Mesendoderm (in vitro differentiated cells): ENCODE data around the gene CRTAC1.
A peak's percentile ranks its signal among the peaks of the same experiment; 100 is the strongest.

Experiments used
- DNase-seq: peaks from one replicate; pipeline ENCODE4 v3.0.0; 2013
- H2AK5ac ChIP-seq: 2 replicates; pipeline ENCODE4 v1.6.1; 2013; ENCODE audit warnings: low read length, inconsistent platforms
- H2BK120ac ChIP-seq: 2 replicates; pipeline ENCODE4 v1.6.1; 2013; ENCODE audit warnings: low read depth, mild to moderate bottlenecking, low read length, moderate library complexity, mixed read lengths
- H2BK15ac ChIP-seq: replicated peaks from 2 replicates; pipeline ENCODE4 v1.6.1; 2013; ENCODE audit warnings: low read depth, mild to moderate bottlenecking, moderate library complexity
- H2BK5ac ChIP-seq: 2 replicates; pipeline ENCODE4 v1.6.1; 2013; ENCODE audit warnings: low read length, inconsistent platforms
- H3K18ac ChIP-seq: 2 replicates; pipeline ENCODE4 v1.6.1; 2013; ENCODE audit warnings: mild to moderate bottlenecking, low read length, mixed read lengths
- H3K23ac ChIP-seq: one replicate; pipeline ENCODE4 v1.6.1; 2013; ENCODE audit warnings: low read length
- H3K27ac ChIP-seq: 2 replicates; pipeline ENCODE4 v1.5.1; 2013; ENCODE audit warnings: low read depth, mild to moderate bottlenecking, inconsistent platforms, low read length, moderate library complexity
- H3K27me3 ChIP-seq: 2 replicates; pipeline ENCODE4 v1.6.1; 2013; ENCODE audit warnings: low read length, control low read depth, mild to moderate bottlenecking, inconsistent platforms; ENCODE audit not compliant: insufficient read depth, poor library complexity
- H3K36me3 ChIP-seq: 2 replicates; pipeline ENCODE4 v1.6.1; 2013; ENCODE audit warnings: low read length, inconsistent platforms; ENCODE audit not compliant: control insufficient read depth, insufficient read depth
- H3K4ac ChIP-seq: one replicate; pipeline ENCODE4 v1.6.1; 2013; ENCODE audit warnings: low read depth, mild to moderate bottlenecking, low read length, moderate library complexity
- H3K4me1 ChIP-seq: 2 replicates; pipeline ENCODE4 v1.6.1; 2013; ENCODE audit warnings: low read depth, low read length, inconsistent platforms; ENCODE audit not compliant: control insufficient read depth
- H3K4me2 ChIP-seq: 2 replicates; pipeline ENCODE4 v1.6.1; 2013; ENCODE audit warnings: low read length
- H3K4me3 ChIP-seq: 2 replicates; pipeline ENCODE4 v1.5.1; 2013; ENCODE audit warnings: mild to moderate bottlenecking, low read length
- H3K56ac ChIP-seq: one replicate; pipeline ENCODE4 v1.6.1; 2013; ENCODE audit warnings: low read length
- H3K79me1 ChIP-seq: 2 replicates; pipeline ENCODE4 v1.6.1; 2013; ENCODE audit warnings: low read length, inconsistent platforms
- H3K79me2 ChIP-seq: 2 replicates; pipeline ENCODE4 v1.6.1; 2013; ENCODE audit warnings: mild to moderate bottlenecking, low read length; ENCODE audit not compliant: control insufficient read depth, insufficient read depth
- H3K9ac ChIP-seq: 2 replicates; pipeline ENCODE4 v1.6.1; 2013; ENCODE audit warnings: low read length, inconsistent platforms
- H4K5ac ChIP-seq: one replicate; pipeline ENCODE4 v1.6.1; 2013; ENCODE audit warnings: low read length
- H4K8ac ChIP-seq: one replicate; pipeline ENCODE4 v1.6.1; 2013; ENCODE audit warnings: low read depth, mild to moderate bottlenecking, control low read depth, low read length, moderate library complexity
- WGBS: extraction: QIAGEN DNeasy Blood & Tissue Kit; methylation state at CpG from one replicate; pipeline ENCODE4 v1.1.7; 2013; ENCODE audit warnings: low lambda C conversion rate, missing lambda C conversion rate; ENCODE audit not compliant: insufficient coverage; ENCODE audit errors: extremely low coverage; 5-methylcytosine and 5-hydroxymethylcytosine counted together

CRTAC1 gene

GRCh38 chr10:97923476-97923875 lies 106.9 kb downstream of the CRTAC1 start:
- Histone ChIP-seq H3K18ac (no peak overlapping the region), H3K9ac (no peak overlapping the region), H2BK15ac (no peak overlapping the region), H3K4me3 (no peak overlapping the region), H3K79me1 (no peaks in the 10 kb centered on the region), H2BK120ac (no peak overlapping the region), H3K56ac (no peak overlapping the region), H3K36me3 (no peaks in the 10 kb centered on the region), H4K8ac (no peak overlapping the region), H3K27me3 (no peaks in the 10 kb centered on the region), H2BK5ac (no peak overlapping the region), H2AK5ac (no peak overlapping the region), H3K79me2 (no peaks in the 10 kb centered on the region), H3K23ac (no peak overlapping the region), H3K4me2 (no peak overlapping the region), H3K4me1 (no peaks in the 10 kb centered on the region), H3K27ac (no peak overlapping the region), H3K4ac (no peak overlapping the region), H4K5ac (no peak overlapping the region)
- WGBS, result no CpG with 5 or more reads among the region's 5 CpGs
- no peak for DNase-seq

DNA sequence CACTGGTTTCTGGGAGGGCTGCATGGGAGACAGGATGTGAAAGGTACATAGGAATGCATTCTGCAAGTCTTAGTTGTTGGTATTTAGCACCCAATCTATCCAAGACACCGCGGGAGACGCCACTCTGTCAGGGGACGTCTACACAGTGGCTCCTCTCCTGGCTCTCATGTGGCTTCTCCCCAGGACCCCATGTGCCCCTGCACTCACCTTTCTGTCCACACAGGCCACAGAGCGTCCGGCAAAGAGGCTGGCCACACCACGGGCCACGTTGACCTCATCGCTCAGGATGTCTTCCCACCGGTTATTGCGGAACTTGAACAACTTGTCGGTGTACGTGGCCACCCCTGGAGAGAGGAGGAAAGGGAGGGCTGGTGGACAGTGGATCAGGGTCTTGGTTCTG lies 107.4 kb downstream of the CRTAC1 start:
- Histone ChIP-seq H3K4me1 (no peaks in the 10 kb centered on the region), H3K27me3 (no peaks in the 10 kb centered on the region), H3K36me3 (no peaks in the 10 kb centered on the region), H2BK120ac (no peak overlapping the region), H2BK5ac (no peak overlapping the region), H3K4me3 (no peak overlapping the region), H3K56ac (no peak overlapping the region), H4K5ac (no peak overlapping the region), H3K4ac (no peak overlapping the region), H2BK15ac (no peak overlapping the region), H3K18ac (no peak overlapping the region), H3K9ac (no peak overlapping the region), H2AK5ac (no peak overlapping the region), H3K4me2 (no peak overlapping the region), H3K79me1 (no peaks in the 10 kb centered on the region), H3K27ac (no peak overlapping the region), H4K8ac (no peak overlapping the region), H3K23ac (no peak overlapping the region), H3K79me2 (no peaks in the 10 kb centered on the region)
- peak; percentile 36 for DNase-seq
- no CpG with 5 or more reads among the region's 13 CpGs for WGBS

- Histone ChIP-seq H3K79me2 (no peaks in the 10 kb centered on the region), H3K4me2 (no peak overlapping the region), H3K79me1 (no peaks in the 10 kb centered on the region), H4K5ac (no peak overlapping the region), H2BK120ac (no peak overlapping the region), H2AK5ac (no peak overlapping the region), H3K36me3 (no peaks in the 10 kb centered on the region), H3K27ac (no peak overlapping the region), H3K4ac (no peak overlapping the region), H3K4me3 (no peak overlapping the region), H2BK15ac (no peak overlapping the region), H2BK5ac (no peak overlapping the region), H3K18ac (no peak overlapping the region), H3K23ac (no peak overlapping the region), H3K56ac (no peak overlapping the region), H3K27me3 (no peaks in the 10 kb centered on the region), H3K9ac (no peak overlapping the region), H4K8ac (no peak overlapping the region), H3K4me1 (no peaks in the 10 kb centered on the region)
- DNase-seq, result no peak
- WGBS, result no CpG with 5 or more reads among the region's 12 CpGs
Measured at GRCh38 chr10:97922022-97922758, 108.2 kb downstream of the CRTAC1 start.

GRCh38 chr10:97921581-97922021 lies 108.8 kb downstream of the CRTAC1 start:
- WGBS, result no CpG with 5 or more reads among the region's 4 CpGs
- Histone ChIP-seq H4K5ac (no peak overlapping the region), H2BK15ac (no peak overlapping the region), H3K4me2 (no peak overlapping the region), H2BK120ac (no peak overlapping the region), H3K27ac (no peak overlapping the region), H3K4ac (no peak overlapping the region), H3K27me3 (no peaks in the 10 kb centered on the region), H3K9ac (no peak overlapping the region), H3K79me1 (no peaks in the 10 kb centered on the region), H2BK5ac (no peak overlapping the region), H2AK5ac (no peak overlapping the region), H3K79me2 (no peaks in the 10 kb centered on the region), H4K8ac (no peak overlapping the region), H3K4me1 (no peaks in the 10 kb centered on the region), H3K56ac (no peak overlapping the region), H3K23ac (no peak overlapping the region), H3K18ac (no peak overlapping the region), H3K36me3 (no peaks in the 10 kb centered on the region), H3K4me3 (no peak overlapping the region)
- DNase-seq, result no peak

DNA sequence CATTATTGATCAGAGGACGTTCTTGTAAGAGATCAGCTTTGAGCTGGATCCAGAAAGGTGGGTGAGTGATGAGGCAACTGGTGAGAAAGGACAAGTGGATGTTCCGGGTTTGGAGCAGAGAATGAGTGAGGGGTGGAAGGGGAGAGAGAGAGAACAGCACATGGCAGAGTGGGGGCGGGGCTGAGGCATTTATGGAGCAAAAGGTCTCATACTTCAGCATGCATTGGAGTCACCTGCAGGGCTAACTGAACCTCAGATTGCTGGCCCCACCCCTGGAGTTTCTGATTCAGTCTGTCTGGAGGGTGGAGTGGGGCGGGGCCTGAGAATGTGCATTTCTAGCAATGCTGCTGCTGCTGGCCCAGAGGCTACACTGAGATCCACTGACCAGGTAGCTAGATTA lies 109.6 kb downstream of the CRTAC1 start:
- H2BK15ac ChIP-seq, result no peak overlapping the region
- H4K8ac ChIP-seq, result no peak overlapping the region
- no peak overlapping the region for H2BK120ac ChIP-seq
- no peak overlapping the region for H3K23ac ChIP-seq
- H4K5ac ChIP-seq, result no peak overlapping the region
- no peaks in the 10 kb centered on the region for H3K4me1 ChIP-seq
- H3K79me2 ChIP-seq, result no peaks in the 10 kb centered on the region
- H3K4me3 ChIP-seq, result no peak overlapping the region
- no peaks in the 10 kb centered on the region for H3K79me1 ChIP-seq
- H3K4me2 ChIP-seq, result no peak overlapping the region
- no peak overlapping the region for H3K9ac ChIP-seq
- WGBS, result no CpG with 5 or more reads among the region's 4 CpGs
- no peak overlapping the region for H2AK5ac ChIP-seq
- H2BK5ac ChIP-seq, result no peak overlapping the region
- DNase-seq, result no peak
- H3K4ac ChIP-seq, result no peak overlapping the region
- H3K18ac ChIP-seq, result no peak overlapping the region
- H3K27ac ChIP-seq, result no peak overlapping the region
- no peak overlapping the region for H3K56ac ChIP-seq
- no peaks in the 10 kb centered on the region for H3K36me3 ChIP-seq
- H3K27me3 ChIP-seq, result no peaks in the 10 kb centered on the region

GRCh38 chr10:97919012-97919411 lies 111.4 kb downstream of the CRTAC1 start:
- Histone ChIP-seq H3K79me1 (no peaks in the 10 kb centered on the region), H4K8ac (no peak overlapping the region), H3K27ac (no peak overlapping the region), H2AK5ac (no peak overlapping the region), H4K5ac (no peak overlapping the region), H3K36me3 (no peaks in the 10 kb centered on the region), H3K9ac (no peak overlapping the region), H3K18ac (no peak overlapping the region), H3K4me3 (no peak overlapping the region), H2BK5ac (no peak overlapping the region), H3K23ac (no peak overlapping the region), H3K4me1 (peaks cover 2% of the 10 kb centered on the region), H3K56ac (no peak overlapping the region), H3K4me2 (no peak overlapping the region), H3K79me2 (no peaks in the 10 kb centered on the region), H3K4ac (no peak overlapping the region), H2BK15ac (no peak overlapping the region), H3K27me3 (no peaks in the 10 kb centered on the region), H2BK120ac (no peak overlapping the region)
- no CpG with 5 or more reads among the region's 3 CpGs for WGBS
- DNase-seq, result no peak
